HG03342 (cell line): ENCODE measurements around the gene ETV2.
"Not testable (repeated sequence)": the region's sequence is repeated elsewhere in the genome, so short reads cannot be mapped to it uniquely, and the experiment has no call there.

Experiments used
- ATAC-seq: cut with Tn5 transposase; IDR thresholded peaks from one replicate; pipeline ENCODE4 v1.9.1; 2021; ENCODE audit warnings: mild to moderate bottlenecking, moderate library complexity; ENCODE audit not compliant: unreplicated experiment

ETV2 gene

DNA sequence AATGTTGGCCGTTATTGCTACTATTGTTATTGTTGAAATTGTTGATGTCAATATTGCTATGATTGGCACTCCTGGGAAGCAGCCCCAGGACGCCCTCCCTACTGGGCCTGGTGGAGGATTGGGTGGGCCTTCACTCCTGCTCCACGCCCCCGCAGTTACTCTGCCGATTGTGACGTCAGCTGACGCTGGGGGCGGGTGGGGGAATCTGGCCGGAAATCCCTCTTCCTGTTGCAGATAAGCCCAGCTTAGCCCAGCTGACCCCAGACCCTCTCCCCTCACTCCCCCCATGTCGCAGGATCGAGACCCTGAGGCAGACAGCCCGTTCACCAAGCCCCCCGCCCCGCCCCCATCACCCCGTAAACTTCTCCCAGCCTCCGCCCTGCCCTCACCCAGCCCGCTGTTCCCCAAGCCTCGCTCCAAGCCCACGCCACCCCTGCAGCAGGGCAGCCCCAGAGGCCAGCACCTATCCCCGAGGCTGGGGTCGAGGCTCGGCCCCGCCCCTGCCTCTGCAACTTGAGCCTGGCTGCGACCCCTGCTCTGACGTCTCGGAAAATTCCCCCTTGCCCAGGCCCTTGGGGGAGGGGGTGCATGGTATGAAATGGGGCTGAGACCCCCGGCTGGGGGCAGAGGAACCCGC lies at the start of gene ETV2:
Gene ETV2 (plus strand): TSS at position 231 of the 637 bp plus-strand sequence. CDS start 716 bp downstream, outside the sequence.
- ATAC-seq, result no peak

DNA sequence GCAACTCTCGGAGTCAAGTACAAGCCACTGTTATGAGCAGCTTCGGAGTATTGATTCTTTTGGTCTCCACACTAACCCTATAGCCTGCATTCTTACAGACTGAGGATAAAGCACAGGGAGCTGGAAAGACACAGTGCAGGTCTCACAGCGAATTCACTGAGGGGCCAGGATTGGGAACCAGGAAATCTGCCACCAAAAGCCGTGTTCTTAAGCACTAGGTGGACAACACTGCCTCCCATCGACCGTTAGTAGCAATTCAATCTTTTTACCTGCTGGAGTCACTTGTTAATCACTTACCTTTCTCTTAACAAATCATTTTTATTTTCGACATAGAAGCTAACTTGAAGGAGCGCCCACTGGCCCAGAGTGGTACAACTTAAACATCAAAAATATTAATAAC lies 49.3 kb upstream of the ETV2 start:
- no peak for ATAC-seq

- not testable (repeated sequence) for ATAC-seq
These were observed 46.5 kb upstream of the ETV2 start for GRCh38 chr19:35595026-35595425.

DNA sequence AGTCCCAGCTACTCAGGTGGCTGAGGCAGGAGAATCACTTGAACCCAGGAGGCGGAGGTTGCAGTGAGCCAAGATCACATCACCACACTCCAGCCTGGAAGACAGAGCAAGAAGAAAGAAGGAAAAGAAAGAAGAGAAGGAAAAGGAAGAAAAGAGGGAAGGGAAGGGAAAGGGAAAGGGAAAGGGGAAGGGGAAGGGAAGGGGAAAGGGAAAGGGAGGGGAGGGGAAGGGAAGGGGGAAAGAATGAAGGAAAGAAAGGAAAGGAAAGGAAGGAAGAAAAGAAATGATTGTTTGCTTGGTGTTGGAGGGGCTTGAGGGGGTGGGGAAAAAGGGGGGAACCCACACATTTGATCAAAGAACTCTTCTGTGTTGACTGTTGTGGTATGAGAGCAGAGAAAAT lies 45.6 kb upstream of the ETV2 start:
- ATAC-seq, result no peak

DNA sequence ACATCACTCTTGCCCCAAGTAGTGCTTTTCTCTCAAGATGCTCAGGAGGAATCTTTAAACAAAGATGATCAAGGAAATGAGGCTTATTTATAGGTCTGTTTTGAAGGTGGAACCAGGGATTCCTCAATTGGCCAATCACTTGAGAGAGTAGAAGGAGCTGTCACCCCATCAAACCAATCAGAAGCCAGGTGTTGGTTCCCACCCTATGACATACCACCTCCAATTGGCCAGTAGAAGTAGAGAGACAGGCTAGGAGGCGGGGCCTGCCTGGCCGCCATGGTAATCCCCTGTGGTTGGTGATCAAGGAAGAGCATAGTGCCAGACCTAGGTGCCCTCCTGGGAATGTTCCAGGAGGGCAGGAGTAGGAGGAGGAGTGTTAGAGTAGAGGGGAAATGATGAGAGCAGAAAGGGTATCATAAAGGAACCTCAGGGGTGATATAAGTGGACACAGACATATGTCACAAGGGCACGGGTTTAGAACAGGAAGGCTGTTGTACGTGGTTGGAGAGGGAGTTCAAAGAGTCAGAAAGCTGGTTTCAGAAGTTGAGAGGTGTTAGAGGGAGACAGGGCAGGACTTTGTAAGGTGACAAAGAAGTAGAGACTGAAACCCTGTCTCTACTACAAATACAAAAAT lies 45.1 kb upstream of the ETV2 start:
- no peak for ATAC-seq

DNA sequence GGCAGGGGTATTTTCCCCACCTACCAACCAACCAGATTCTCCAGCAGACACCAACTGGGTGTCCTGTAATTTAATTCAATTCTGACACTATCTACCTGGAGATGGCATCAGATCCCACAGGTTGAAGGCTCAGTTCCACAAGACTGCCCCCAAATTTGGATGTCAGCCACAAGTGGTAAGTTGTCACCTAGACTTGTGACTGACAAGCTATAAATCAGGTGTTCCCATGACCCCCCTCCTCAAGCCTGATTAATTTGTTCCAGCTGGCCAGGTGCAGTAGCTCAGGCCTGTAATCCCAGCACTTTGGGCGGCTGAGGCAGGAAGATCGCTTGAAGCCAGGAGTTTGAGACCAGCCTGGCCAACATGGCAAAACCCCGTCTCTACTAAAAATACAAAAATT lies 39.6 kb upstream of the ETV2 start:
- ATAC-seq, result no peak

- not testable (repeated sequence) for ATAC-seq
These were observed 37.1 kb upstream of the ETV2 start for GRCh38 chr19:35604436-35604835.

GRCh38 chr19:35607170-35607569 lies 34.4 kb upstream of the ETV2 start:
- ATAC-seq, result not testable (repeated sequence)

GRCh38 chr19:35607661-35608060 lies 33.9 kb upstream of the ETV2 start:
- no peak for ATAC-seq

GRCh38 chr19:35608251-35608650 lies 33.3 kb upstream of the ETV2 start:
- ATAC-seq, result no peak

DNA sequence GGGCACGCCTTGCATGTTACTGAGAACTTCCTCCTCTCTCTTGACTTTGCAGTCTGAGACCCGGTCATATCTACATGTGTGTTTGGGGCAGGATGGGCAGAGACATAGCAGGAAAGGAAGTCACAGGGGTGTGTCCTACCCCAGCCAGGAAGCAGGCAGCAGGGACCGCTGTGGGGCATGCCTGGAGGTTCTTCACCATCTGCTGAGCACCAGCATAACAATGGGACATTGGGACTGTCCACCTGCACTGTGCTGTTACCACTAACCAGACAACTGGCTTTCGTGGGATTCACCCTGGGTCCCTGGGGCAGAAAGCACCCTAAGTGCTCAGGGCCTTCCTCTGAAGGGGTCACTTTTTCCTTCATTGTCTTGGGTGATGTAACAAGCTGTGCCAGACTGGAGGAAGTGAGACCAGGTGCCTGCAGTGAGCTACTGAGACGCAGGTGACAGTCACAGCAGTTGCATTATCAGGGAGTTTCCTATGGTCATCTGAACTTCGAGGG lies 31.6 kb upstream of the ETV2 start:
- no peak for ATAC-seq

- ATAC-seq, result no peak
These were observed 29.4 kb upstream of the ETV2 start for GRCh38 chr19:35612224-35612558.

DNA sequence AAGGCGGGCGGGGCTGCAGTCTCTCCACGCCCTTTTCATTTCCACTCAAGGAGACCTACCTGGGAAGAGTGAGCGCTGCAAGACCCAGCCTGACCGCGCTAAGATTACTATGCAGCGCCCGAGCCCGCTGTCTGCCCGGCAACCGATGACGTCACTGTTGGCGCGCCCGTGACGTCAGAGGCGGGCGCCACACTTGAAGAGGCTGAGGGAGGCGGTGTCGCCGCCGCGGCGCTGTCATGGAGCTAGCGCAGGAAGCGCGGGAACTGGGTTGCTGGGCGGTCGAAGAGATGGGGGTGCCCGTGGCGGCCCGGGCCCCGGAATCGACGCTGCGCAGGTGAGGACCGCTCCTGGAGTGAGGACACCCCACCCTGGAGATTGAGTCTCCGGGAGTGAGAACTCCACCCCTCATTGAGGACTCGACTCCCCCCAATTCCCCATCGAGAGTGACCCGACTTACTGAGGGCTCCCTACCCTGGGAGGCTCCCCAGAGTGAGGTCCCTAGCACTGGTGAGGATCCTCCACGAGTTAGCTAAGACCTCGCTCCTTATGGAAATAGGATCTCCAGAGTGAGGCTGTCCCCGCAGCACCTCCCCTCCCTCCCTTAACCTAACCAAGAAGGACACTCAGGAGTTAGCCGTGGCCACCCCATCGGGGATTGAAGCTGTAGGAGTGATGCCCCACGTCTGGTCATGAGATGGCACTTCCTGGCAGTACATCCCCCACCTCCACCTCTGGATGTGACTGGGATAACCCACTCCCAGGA lies 28.8 kb upstream of the ETV2 start, which contains the start of gene HAUS5:
Gene HAUS5 (plus strand): TSS at position 177 of the 763 bp plus-strand sequence. CDS start 60 bp downstream, at position 237.
- ATAC-seq, result peak; percentile 76

- no peak for ATAC-seq
These were observed 28.0 kb upstream of the ETV2 start for GRCh38 chr19:35613574-35613973.

GRCh38 chr19:35615036-35615435 lies 26.5 kb upstream of the ETV2 start:
- no peak for ATAC-seq

DNA sequence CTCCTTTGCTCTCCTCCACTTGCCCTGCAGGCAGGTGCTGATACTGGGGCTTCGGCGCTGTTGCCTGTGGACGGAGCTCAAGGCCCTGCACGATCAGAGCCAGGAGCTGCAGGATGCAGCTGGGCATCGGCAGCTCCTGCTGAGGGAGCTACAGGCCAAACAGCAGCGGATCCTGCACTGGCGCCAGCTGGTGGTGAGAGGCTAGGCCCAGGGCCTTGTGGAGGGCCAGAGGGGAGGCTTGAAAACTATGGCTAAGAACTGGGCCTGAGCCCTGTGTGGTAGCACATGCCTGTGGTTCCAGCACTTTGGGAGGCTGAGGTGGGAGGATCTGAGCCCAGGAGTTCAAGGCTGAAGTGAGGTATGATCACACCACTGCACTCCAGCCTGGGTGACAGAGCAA lies 22.7 kb upstream of the ETV2 start:
- no peak for ATAC-seq

DNA sequence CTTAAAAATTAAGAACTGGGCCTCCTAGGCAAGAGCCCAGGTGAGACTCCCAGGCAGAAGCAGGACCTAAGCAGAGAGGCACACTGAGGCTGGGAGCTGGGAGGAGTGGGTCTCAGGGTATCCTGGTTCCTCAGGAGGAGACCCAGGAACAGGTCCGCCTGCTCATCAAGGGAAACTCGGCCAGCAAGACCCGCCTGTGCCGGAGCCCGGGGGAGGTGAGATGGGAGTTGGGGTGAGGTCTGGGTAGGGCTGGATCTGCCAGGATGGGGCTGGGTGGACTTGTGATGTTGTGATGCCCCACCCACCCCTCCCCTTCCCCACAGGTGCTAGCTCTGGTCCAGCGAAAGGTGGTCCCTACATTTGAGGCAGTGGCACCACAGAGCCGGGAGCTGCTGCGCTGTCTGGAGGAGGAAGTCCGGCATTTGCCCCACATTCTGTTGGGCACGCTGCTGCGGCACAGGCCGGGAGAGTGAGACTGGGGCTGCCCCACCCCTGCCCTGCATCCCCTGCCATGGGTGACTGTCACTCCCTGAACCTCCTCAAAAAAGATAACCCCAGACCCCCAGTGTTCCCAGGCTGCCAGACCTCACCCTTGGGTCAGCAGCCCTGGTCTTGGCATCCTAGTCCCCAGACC lies 22.1 kb upstream of the ETV2 start:
- ATAC-seq, result no peak

- no peak for ATAC-seq
These were observed 21.5 kb upstream of the ETV2 start for GRCh38 chr19:35620001-35620400.

GRCh38 chr19:35621708-35622107 lies 19.8 kb upstream of the ETV2 start:
- no peak for ATAC-seq

DNA sequence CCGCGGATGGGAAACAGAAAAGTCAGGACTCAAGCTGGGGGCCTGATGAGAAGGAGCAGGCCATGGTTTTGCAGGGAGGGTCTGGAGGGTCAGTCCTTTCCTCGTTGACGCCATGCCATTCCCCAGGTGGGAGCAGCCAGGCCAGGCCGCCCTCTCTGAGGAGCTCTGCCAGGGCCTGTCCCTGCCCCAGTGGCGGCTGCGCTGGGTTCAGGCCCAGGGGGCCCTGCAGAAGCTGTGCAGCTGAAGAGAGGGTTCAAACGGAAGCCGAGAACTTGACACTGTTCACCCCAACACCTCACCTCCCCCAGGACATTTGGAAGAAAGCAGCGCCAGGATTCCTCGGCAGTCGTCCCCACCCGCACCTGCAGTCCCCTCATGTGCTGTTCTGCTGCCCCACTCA lies 18.8 kb upstream of the ETV2 start:
- ATAC-seq, result no peak

- ATAC-seq, result no peak
These were observed 18.1 kb upstream of the ETV2 start for GRCh38 chr19:35623327-35624010.
